GM23338 (cell line): ENCODE results near the gene PCNX1. TPM values are rescaled to one million over a fixed set of nuclear protein-coding genes. Genes with fewer than 3 reads are reported as not detected.

Source experiments
- ATAC-seq: fragments of 200-7000 bp; cut with Tn5 transposase; 3 replicates; pipeline ENCODE4 v1.9.1; 2020
- DNase-seq: peaks from one replicate; pipeline ENCODE4 v3.0.0-alpha.2; 2015; ENCODE audit warnings: low spot score
- H2AFZ ChIP-seq: fragments of 200-600 bp; sonication (generic); 2 replicates; pipeline ENCODE4 v1.8.0; 2016; ENCODE audit warnings: antibody characterized with exemption, mild to moderate bottlenecking, moderate library complexity
- H3F3A ChIP-seq: fragments of 200-600 bp; sonication (generic); replicated peaks from 2 replicates; pipeline ENCODE4 v1.8.0; 2017; ENCODE audit warnings: antibody characterized with exemption, mixed run types, low read depth
- H3K27ac ChIP-seq: fragments of 200-600 bp; sonication (generic); 2 replicates; pipeline ENCODE4 v1.6.1; 2016; ENCODE audit warnings: low read depth
- H3K27me3 ChIP-seq: fragments of 200-600 bp; sonication (generic); 2 replicates; pipeline ENCODE4 v1.8.0; 2016; ENCODE audit warnings: mild to moderate bottlenecking, mixed run types, moderate library complexity; ENCODE audit not compliant: insufficient read depth
- H3K36me3 ChIP-seq: fragments of 200-600 bp; sonication (generic); 2 replicates; pipeline ENCODE4 v1.8.0; 2016; ENCODE audit warnings: mild to moderate bottlenecking; ENCODE audit not compliant: insufficient read depth
- H3K4me1 ChIP-seq: fragments of 200-600 bp; sonication (generic); 2 replicates; pipeline ENCODE4 v1.8.0; 2016; ENCODE audit warnings: mild to moderate bottlenecking, moderate library complexity; ENCODE audit not compliant: insufficient read depth
- H3K4me2 ChIP-seq: fragments of 200-600 bp; sonication (generic); 2 replicates; pipeline ENCODE4 v1.7.1; 2017; ENCODE audit warnings: mixed run types
- H3K4me3 ChIP-seq: fragments of 200-600 bp; sonication (generic); 2 replicates; pipeline ENCODE4 v1.6.1; 2016; ENCODE audit warnings: mixed run types
- H3K79me2 ChIP-seq: fragments of 200-600 bp; sonication (generic); replicated peaks from 2 replicates; pipeline ENCODE4 v1.8.0; 2017; ENCODE audit warnings: mild to moderate bottlenecking; ENCODE audit not compliant: insufficient read depth
- H3K9me2 ChIP-seq: fragments of 200-600 bp; sonication (generic); 2 replicates; pipeline ENCODE4 v1.8.0; 2017; ENCODE audit not compliant: insufficient read depth
- H4K20me1 ChIP-seq: fragments of 200-600 bp; sonication (generic); replicated peaks from 2 replicates; pipeline ENCODE4 v1.8.0; 2017; ENCODE audit warnings: mild to moderate bottlenecking; ENCODE audit not compliant: insufficient read depth
- H3K27ac Mint-ChIP-seq: 2 replicates; pipeline ENCODE4 v1.8.0; 2020; ENCODE audit warnings: inconsistent platforms, mild to moderate bottlenecking, moderate library complexity, mixed read lengths
- H3K27me3 Mint-ChIP-seq: 3 replicates; pipeline ENCODE4 v1.8.0; 2022; ENCODE audit warnings: low read depth, mild to moderate bottlenecking, moderate library complexity, mixed read lengths, inconsistent platforms; ENCODE audit not compliant: insufficient read depth, poor library complexity
- H3K36me3 Mint-ChIP-seq: 3 replicates; pipeline ENCODE4 v1.8.0; 2021; ENCODE audit warnings: low read depth, mild to moderate bottlenecking, inconsistent platforms, moderate library complexity, mixed read lengths
- H3K4me1 Mint-ChIP-seq: 3 replicates; pipeline ENCODE4 v1.8.0; 2020; ENCODE audit warnings: mild to moderate bottlenecking, inconsistent platforms, mixed read lengths
- H3K4me3 Mint-ChIP-seq: 3 replicates; pipeline ENCODE4 v1.8.0; 2021; ENCODE audit warnings: moderate library complexity, mild to moderate bottlenecking, inconsistent platforms, mixed read lengths
- H3K9me3 Mint-ChIP-seq: 3 replicates; pipeline ENCODE4 v1.8.0; 2020; ENCODE audit warnings: moderate library complexity, mild to moderate bottlenecking, inconsistent platforms, mixed read lengths
- CREB1 ChIP-seq: fragments of 250-450 bp; sonication (Bioruptor Pico); IDR thresholded peaks from 2 replicates; pipeline ENCODE4 v1.5.0; 2020; ENCODE audit warnings: low read depth, mild to moderate bottlenecking, moderate library complexity
- CTCF ChIP-seq, 2 experiments: fragments of 200-600 bp in 1 of 2; sonication (generic) in 1 of 2; conservative IDR thresholded peaks; 2 replicates each; pipeline versions ENCODE4 v1.5.1 to v1.6.1; 2016 to 2017; ENCODE audit warnings: antibody characterized with exemption in 2 of 2, low read depth in 2 of 2, mild to moderate bottlenecking in 2 of 2, moderate library complexity in 1 of 2
- EZH2 ChIP-seq: fragments of 200-600 bp; sonication (generic); IDR thresholded peaks from one replicate; pipeline ENCODE4 v1.8.0; 2017; ENCODE audit warnings: antibody characterized with exemption, mild to moderate bottlenecking, low read depth; ENCODE audit not compliant: unreplicated experiment
- EZH2phosphoT487 ChIP-seq: fragments of 200-600 bp; sonication (generic); IDR thresholded peaks from one replicate; pipeline ENCODE4 v1.8.1; 2018; ENCODE audit warnings: antibody characterized with exemption; ENCODE audit not compliant: unreplicated experiment
- JUNB ChIP-seq: IDR thresholded peaks from one replicate; pipeline ENCODE4 v1.6.1; 2016; ENCODE audit warnings: antibody characterized with exemption; ENCODE audit not compliant: unreplicated experiment
- NANOG ChIP-seq: IDR thresholded peaks from 2 replicates; pipeline ENCODE4 v1.6.1; 2016; ENCODE audit warnings: antibody characterized with exemption, borderline replicate concordance
- POLR2AphosphoS5 ChIP-seq: IDR thresholded peaks from 2 replicates; pipeline ENCODE4 v1.6.1; 2016; ENCODE audit warnings: antibody characterized with exemption, low read depth
- STAT1 ChIP-seq: IDR thresholded peaks from one replicate; pipeline ENCODE4 v1.6.1; 2016; ENCODE audit warnings: antibody characterized with exemption; ENCODE audit not compliant: unreplicated experiment
- ZNF114 ChIP-seq: fragments of 250-450 bp; sonication (Bioruptor Pico); IDR thresholded peaks from 2 replicates; pipeline ENCODE4 v1.5.0; 2020; ENCODE audit warnings: mild to moderate bottlenecking, moderate library complexity
- ZNF331 ChIP-seq: fragments of 250-450 bp; sonication (Bioruptor Pico); IDR thresholded peaks from 2 replicates; pipeline ENCODE4 v1.5.0; 2020; ENCODE audit warnings: low read depth, mild to moderate bottlenecking, moderate library complexity
- polyA plus RNA-seq: library from polyadenylated mRNA; unstranded; fragments of >200 nt; fragmentation: Nextera tagmentation; extraction: Ambion mirVana; gene quantifications from 2 replicates; pipeline ENCODE4 v1.2.1, GENCODE V29; 2016
- total RNA-seq: library from RNA; depleted of rRNA; stranded (reverse); fragments of >200 nt; shearing (Covaris generic); gene quantifications from 2 replicates; pipeline ENCODE4 v1.2.3, GENCODE V29; 2014
- TF ChIP-seq, protein P1 (sequence below): IDR thresholded peaks from one replicate; pipeline ENCODE4 v1.6.1; 2018; ENCODE audit warnings: antibody characterized with exemption; ENCODE audit not compliant: unreplicated experiment
- TF ChIP-seq, protein P2 (sequence below): IDR thresholded peaks from 2 replicates; pipeline ENCODE4 v1.6.1; 2016; ENCODE audit warnings: antibody characterized with exemption

The PCNX1 gene
- total and polyA plus RNA-seq, 2 experiments from 2014 or later = 19.4 to 53.1 TPM

DNA sequence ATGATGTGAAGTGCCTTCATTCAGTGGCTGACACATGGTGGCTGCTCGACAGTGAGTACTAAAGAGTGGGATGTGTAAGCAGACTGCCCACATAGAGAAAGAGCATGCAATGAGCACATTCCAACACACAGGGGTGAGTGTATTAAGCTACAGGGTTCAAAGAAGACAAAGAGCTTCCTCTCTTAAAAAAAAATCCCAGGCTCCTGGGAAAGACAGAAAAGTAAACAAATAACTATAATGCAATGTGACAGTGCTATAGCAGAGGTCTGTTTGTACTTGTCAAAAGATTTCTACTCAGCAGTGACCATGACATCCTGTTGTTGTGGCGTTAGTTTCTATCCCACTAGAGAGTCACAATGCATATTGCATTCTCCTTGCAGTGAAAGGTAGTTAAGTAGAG lies 12.4 kb upstream of the PCNX1 start (continued):
- TF ChIP-seq, protein P1, sequence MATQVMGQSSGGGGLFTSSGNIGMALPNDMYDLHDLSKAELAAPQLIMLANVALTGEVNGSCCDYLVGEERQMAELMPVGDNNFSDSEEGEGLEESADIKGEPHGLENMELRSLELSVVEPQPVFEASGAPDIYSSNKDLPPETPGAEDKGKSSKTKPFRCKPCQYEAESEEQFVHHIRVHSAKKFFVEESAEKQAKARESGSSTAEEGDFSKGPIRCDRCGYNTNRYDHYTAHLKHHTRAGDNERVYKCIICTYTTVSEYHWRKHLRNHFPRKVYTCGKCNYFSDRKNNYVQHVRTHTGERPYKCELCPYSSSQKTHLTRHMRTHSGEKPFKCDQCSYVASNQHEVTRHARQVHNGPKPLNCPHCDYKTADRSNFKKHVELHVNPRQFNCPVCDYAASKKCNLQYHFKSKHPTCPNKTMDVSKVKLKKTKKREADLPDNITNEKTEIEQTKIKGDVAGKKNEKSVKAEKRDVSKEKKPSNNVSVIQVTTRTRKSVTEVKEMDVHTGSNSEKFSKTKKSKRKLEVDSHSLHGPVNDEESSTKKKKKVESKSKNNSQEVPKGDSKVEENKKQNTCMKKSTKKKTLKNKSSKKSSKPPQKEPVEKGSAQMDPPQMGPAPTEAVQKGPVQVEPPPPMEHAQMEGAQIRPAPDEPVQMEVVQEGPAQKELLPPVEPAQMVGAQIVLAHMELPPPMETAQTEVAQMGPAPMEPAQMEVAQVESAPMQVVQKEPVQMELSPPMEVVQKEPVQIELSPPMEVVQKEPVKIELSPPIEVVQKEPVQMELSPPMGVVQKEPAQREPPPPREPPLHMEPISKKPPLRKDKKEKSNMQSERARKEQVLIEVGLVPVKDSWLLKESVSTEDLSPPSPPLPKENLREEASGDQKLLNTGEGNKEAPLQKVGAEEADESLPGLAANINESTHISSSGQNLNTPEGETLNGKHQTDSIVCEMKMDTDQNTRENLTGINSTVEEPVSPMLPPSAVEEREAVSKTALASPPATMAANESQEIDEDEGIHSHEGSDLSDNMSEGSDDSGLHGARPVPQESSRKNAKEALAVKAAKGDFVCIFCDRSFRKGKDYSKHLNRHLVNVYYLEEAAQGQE = no peak
- TF ChIP-seq EZH2phosphoT487 = no peak
- TF ChIP-seq NANOG = no peak
- no peak for TF ChIP-seq CTCF (conservative IDR thresholded peaks at IDR 0.05; ENCODE audit: low read depth in 2 of 2)
- TF ChIP-seq EZH2 = no peak
- TF ChIP-seq STAT1 = no peak
- TF ChIP-seq, protein P2, sequence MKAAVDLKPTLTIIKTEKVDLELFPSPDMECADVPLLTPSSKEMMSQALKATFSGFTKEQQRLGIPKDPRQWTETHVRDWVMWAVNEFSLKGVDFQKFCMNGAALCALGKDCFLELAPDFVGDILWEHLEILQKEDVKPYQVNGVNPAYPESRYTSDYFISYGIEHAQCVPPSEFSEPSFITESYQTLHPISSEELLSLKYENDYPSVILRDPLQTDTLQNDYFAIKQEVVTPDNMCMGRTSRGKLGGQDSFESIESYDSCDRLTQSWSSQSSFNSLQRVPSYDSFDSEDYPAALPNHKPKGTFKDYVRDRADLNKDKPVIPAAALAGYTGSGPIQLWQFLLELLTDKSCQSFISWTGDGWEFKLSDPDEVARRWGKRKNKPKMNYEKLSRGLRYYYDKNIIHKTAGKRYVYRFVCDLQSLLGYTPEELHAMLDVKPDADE = no peak
- no peak for TF ChIP-seq JUNB

GRCh38 chr14:70896317-70896716 lies 10.9 kb upstream of the PCNX1 start:
- Histone ChIP-seq H3K27ac (no peak overlapping the region), H2AFZ (no peak overlapping the region), H3K79me2 (no peaks in the 10 kb centered on the region), H3K4me2 (no peak overlapping the region), H3K9me2 (no peaks in the 10 kb centered on the region), H3K27me3 (no peaks in the 10 kb centered on the region), H3K4me1 (no peaks in the 10 kb centered on the region), H3K4me3 (no peak overlapping the region), H4K20me1 (no peaks in the 10 kb centered on the region), H3K36me3 (no peaks in the 10 kb centered on the region), H3F3A (no peaks in the 10 kb centered on the region)
- no peak overlapping the region for H3K4me3 Mint-ChIP-seq
- H3K27ac Mint-ChIP-seq = no peak overlapping the region
- DNase-seq (no peak), ATAC-seq (no peak)
- peaks cover 6% of the 10 kb centered on the region for H3K27me3 Mint-ChIP-seq
- no peaks in the 10 kb centered on the region for H3K9me3 Mint-ChIP-seq
- peaks cover 10% of the 10 kb centered on the region; the same call in 2 of the 3 replicates for H3K4me1 Mint-ChIP-seq
- no peaks in the 10 kb centered on the region for H3K36me3 Mint-ChIP-seq
- TF ChIP-seq CREB1 (CRISPR knock-in tag) (no peak), EZH2phosphoT487 (no peak), EZH2 (no peak), POLR2AphosphoS5 (no peak), CTCF (conservative IDR thresholded peaks at IDR 0.05; ENCODE audit: low read depth in 2 of 2) (no peak), STAT1 (no peak), JUNB (no peak), ZNF331 (CRISPR knock-in tag) (no peak), ZNF114 (no peak), NANOG (no peak)
- TF ChIP-seq, protein P1 = no peak
- TF ChIP-seq, protein P2 = no peak
